ENCODE results near the gene SH2D7.

DNA sequence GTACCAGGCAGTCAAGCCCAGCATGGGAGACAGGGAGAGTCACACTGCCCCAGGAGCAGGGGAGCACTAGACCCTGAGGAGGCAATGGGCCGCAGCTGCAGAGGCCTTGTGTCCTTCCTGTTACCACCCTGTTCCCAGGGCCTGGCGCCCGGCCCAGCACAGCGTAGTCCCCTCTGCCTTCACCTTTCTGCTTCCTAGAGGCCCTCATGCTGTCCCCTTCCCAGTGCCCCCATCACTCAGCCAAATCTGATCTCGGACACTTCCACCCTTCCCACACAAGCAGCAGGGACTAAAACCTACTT is 8.0 kb upstream of the SH2D7 start:
- TF ChIP-seq, protein P1, sequence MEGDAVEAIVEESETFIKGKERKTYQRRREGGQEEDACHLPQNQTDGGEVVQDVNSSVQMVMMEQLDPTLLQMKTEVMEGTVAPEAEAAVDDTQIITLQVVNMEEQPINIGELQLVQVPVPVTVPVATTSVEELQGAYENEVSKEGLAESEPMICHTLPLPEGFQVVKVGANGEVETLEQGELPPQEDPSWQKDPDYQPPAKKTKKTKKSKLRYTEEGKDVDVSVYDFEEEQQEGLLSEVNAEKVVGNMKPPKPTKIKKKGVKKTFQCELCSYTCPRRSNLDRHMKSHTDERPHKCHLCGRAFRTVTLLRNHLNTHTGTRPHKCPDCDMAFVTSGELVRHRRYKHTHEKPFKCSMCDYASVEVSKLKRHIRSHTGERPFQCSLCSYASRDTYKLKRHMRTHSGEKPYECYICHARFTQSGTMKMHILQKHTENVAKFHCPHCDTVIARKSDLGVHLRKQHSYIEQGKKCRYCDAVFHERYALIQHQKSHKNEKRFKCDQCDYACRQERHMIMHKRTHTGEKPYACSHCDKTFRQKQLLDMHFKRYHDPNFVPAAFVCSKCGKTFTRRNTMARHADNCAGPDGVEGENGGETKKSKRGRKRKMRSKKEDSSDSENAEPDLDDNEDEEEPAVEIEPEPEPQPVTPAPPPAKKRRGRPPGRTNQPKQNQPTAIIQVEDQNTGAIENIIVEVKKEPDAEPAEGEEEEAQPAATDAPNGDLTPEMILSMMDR (IDR thresholded peaks at IDR 0.05) = no peak
- TF ChIP-seq SIN3A (IDR thresholded peaks at IDR 0.05; ENCODE audit: borderline replicate concordance, low read depth, low read length) = no peak
- TF ChIP-seq, protein P2, sequence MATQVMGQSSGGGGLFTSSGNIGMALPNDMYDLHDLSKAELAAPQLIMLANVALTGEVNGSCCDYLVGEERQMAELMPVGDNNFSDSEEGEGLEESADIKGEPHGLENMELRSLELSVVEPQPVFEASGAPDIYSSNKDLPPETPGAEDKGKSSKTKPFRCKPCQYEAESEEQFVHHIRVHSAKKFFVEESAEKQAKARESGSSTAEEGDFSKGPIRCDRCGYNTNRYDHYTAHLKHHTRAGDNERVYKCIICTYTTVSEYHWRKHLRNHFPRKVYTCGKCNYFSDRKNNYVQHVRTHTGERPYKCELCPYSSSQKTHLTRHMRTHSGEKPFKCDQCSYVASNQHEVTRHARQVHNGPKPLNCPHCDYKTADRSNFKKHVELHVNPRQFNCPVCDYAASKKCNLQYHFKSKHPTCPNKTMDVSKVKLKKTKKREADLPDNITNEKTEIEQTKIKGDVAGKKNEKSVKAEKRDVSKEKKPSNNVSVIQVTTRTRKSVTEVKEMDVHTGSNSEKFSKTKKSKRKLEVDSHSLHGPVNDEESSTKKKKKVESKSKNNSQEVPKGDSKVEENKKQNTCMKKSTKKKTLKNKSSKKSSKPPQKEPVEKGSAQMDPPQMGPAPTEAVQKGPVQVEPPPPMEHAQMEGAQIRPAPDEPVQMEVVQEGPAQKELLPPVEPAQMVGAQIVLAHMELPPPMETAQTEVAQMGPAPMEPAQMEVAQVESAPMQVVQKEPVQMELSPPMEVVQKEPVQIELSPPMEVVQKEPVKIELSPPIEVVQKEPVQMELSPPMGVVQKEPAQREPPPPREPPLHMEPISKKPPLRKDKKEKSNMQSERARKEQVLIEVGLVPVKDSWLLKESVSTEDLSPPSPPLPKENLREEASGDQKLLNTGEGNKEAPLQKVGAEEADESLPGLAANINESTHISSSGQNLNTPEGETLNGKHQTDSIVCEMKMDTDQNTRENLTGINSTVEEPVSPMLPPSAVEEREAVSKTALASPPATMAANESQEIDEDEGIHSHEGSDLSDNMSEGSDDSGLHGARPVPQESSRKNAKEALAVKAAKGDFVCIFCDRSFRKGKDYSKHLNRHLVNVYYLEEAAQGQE (IDR thresholded peaks at IDR 0.05; ENCODE audit: low read depth, low read length) = no peak

Data from SK-N-SH (cell line).